Hematopoietic multipotent progenitor cell treated with erythropoietin and hydrocortisone succinate and interleukin-3 and kit ligand, for 8 days (in vitro differentiated cells): ENCODE data around the gene HDDC3.

Experiments used
- DNase-seq: peaks from one replicate; pipeline ENCODE4 v3.0.0-alpha.2; 2015

The HDDC3 gene

GRCh38 chr15:90931828-90932659 is at the start of gene HDDC3:
HDDC3 (minus strand) TSS chr15:90932549; CDS start chr15:90932540, 9 bp downstream.
- peak; percentile 97 for DNase-seq

DNA sequence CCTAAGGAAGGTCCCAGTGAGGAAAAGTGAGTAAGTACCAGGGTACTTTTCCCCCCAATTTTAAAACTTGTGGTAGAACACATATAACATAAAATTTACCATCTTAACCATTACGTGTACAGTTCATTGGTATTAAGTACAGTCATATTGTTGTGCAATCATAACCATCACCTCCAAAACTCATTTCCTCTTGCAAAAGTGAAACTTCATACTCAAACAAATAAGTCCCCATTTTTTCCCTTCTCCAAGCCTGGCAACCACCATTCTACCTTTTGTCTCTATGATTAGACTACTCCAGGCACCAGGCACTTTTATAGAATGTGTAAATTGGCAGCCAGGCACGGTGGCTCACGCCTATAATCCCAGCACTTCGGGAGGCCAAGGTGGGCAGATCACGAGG is 49.8 kb upstream of the HDDC3 start:
- DNase-seq: no peak

DNA sequence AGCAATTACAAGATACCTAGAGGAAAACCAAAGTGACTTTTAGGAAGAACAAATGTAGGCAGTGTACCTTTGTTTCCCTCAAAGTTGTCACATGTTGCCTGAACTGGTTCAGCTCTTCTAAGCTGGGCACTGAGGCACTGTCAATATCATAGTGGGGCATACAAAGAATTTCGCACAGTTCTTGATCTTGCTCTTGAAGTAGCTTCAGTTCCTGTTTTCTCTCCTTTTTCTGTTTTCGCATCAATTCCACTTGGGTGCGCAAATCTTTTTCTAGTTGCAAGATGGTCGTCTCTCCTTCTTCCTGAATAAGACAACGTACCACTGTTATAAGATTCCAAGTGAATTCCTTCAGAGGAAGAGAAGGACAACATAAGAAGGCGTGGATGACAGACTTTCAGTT is 49.3 kb upstream of the HDDC3 start:
- DNase-seq: no peak

- no peak for DNase-seq
Measured at GRCh38 chr15:90979582-90979981, 47.2 kb upstream of the HDDC3 start.

DNA sequence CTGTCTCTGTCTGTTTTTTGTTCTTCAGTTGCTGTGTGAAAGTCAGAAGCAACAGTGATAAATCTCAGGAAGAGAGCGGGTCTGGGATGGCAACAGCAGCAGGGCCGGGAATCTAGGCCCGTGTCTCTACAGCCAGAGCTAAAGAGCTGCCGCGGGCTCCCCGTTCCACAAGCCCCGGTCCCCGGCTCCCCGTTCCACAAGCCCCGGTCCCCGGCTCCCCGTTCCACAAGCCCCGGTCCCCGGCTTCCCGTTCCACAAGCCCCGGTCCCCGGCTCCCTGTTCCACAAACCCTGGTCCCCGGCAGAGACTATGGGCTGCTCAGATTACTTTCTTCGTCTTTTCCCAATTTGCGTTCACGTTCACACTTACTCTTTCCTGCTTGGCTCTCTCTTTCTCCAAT is 41.9 kb upstream of the HDDC3 start:
- no peak for DNase-seq

DNA sequence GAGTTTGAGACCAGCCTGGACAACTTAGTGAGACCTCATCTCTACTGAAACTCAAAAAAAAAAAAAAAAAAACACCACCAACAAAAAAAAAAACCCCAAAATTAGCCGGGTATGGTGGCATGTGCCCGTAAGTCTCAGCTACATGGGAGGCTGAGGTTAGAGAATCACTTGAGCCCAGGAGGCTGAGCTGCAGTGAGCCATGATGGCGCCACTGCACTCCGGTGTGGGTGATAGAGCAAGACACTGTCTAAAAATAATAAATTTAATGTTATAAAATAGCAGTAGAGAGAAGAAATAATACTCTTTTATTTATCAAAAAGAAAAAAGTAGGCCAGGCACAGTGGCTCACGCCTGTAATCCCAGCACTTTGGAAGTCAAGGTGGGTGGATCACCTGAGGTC is 39.8 kb upstream of the HDDC3 start:
- DNase-seq: no peak

DNA sequence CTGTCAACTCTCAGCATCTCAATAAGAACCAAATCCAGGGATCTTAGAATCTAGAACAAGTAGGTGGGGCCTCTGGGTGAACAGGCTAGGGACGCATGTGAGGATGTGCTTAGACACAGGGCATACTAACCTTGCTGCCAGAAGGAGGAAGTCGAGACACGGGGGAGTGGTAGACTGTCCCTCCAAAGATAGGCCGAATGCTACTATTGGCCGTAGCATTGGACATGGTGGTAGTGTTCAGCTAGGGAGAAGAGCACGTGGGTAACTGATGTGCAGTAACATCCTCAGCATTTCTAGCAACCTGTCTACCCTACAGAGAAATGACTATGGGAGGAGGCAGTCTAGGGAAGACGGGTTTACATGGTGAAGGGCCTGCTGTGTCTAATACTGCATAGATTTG is 37.9 kb upstream of the HDDC3 start:
- no peak for DNase-seq

DNA sequence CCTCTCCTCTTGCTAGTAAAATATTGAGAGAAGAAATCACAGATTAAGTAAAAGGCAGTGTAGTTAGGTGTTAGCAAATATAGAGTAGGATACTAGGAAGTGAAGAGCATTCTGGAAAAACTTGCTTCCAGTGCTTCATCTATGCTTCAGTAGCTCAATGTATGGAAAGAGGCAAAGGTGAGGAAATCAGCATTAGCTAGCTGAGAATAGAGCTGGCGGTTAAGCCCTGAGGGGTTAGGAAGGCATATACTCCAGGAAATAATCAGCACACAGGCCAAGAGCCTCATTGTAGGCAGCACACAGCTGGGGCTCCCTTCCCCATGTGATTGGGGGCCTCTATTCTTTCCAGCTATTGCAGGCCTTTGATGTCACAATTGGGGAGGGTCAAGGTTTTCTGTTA is 36.1 kb upstream of the HDDC3 start:
- DNase-seq: no peak

- no peak for DNase-seq
Measured at GRCh38 chr15:90967206-90967605, 34.9 kb upstream of the HDDC3 start.

GRCh38 chr15:90966262-90966661 is 33.9 kb upstream of the HDDC3 start:
- no peak for DNase-seq

- DNase-seq: no peak
Measured at GRCh38 chr15:90962021-90962420, 29.7 kb upstream of the HDDC3 start.

GRCh38 chr15:90960298-90961091 is 28.1 kb upstream of the HDDC3 start:
- DNase-seq: no peak

DNA sequence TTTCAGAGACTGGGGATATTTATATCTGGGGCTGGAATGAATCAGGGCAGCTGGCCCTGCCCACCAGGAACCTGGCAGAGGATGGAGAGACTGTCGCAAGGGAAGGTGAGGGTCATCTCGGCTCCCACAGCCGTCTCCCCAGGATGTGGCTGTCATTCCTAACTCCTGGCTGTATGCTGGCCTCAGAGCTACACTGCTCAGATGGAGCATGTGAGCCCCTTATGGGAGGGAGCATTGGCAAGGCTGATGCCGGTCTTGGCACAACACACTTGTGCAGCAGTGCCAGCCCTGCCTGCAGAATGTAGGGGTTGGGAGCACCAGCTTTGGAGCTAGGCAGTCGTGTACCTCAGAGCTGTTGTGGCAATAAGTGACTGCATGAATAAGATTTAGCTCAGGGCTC is 27.5 kb upstream of the HDDC3 start:
- DNase-seq: no peak

DNA sequence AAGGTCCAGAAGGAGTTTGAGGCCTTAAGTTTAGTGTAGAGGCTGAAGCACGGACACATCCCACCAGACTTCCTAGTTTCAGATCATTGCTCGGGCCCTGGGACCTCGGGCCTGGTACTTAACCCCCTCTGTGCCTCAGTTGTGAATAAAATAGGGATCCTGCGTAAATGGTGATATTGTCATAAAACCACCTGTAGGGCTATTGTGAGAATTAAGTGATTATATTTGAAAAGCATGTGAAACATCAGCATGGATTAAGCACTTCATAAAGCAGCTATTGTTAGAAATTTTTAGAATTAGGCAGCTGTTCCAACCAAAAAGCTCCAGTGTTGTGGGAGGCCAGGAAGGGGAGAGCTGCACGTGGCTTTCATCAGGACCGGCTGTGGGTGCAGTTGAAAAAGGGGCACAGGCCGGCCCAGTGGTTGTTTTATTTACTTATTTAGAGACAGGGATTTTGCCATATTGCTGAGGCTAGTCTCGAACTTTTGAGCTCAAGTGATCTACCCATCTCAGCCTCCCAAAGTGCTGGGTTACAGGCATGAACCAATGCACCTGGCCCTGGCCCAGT is 26.8 kb upstream of the HDDC3 start:
- DNase-seq: no peak

GRCh38 chr15:90957791-90958190 is 25.4 kb upstream of the HDDC3 start:
- DNase-seq: no peak

DNA sequence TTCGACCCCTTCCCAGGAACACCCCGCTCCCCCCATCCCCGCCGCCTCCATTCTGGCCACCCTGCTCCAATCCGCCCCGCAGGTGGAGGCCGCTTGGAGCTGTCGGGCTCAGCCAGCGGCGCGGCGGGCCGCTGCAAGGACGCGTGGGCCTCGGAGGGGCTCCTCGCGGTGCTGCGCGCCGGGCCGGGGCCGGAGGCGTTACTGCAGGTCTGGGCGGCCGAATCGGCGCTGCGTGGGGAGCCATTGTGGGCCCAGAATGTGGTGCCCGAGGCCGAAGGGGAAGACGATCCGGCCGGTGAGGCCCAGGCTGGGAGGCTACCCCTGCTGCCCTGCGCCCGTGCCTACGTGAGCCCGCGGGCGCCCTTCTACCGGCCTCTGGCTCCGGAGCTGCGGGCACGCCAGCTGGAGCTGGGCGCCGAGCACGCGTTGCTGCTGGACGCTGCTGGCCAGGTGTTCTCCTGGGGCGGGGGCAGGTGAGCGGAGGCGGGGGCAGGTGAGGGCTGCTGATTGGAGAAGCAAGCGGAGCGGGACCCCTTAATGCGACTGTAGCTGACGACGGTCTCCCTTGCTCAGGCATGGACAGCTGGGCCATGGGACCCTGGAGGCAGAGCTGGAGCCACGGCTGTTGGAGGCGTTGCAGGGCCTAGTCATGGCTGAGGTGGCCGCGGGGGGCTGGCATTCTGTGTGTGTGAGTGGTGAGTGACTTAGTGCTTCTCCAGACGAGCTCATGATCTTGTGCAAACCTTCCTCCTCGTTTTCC is 24.9 kb upstream of the HDDC3 start:
- DNase-seq: no peak

GRCh38 chr15:90956274-90957030 is 24.1 kb upstream of the HDDC3 start:
- DNase-seq: peak; percentile 78

GRCh38 chr15:90955624-90956273 is 23.4 kb upstream of the HDDC3 start:
- DNase-seq: peak; percentile 47

- peak; percentile 98 for DNase-seq
Measured at GRCh38 chr15:90954712-90955623, 22.6 kb upstream of the HDDC3 start, which contains the start of gene RCCD1. RCCD1 (plus strand) TSS chr15:90954884; CDS start chr15:90956735, 1,851 bp downstream.

DNA sequence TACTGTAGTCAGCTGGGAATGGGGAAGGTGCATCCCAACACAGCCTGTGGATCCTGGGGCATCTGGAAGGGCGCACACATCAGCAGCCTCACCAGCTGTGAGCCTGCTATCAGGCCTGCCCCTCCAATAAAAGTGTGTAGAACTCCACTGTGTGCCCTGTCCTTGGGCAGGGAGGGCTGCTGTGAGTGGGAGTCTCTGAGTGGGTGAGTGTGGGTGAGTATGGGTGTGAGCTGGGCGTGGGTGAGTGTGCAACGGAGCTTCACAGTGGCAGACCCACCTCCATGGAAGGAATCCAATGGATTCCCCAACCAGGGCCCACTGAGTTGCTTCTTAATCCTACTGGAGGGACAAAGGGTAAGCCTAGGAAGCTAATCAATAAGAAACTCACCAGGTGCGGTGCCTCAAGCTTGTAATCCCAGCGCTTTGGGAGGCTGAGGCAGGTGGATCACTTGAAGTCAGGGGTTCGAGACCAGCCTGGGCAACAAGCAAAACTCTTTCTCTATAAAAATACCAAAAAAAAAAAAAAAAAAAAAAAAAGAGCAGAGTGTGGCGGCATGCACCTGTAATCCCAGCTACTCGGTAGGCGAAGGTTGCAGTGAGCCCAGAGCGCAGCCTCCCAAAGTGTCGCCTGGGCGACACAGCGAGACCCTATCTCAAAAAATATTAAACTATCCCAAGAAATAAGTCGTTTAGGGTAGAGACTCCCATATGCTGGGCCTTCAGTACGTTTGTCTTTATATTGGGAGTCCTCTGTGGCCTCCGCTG is 21.8 kb upstream of the HDDC3 start:
- no peak for DNase-seq
